ENCODE measurements around the gene FOXJ3.

Gene FOXJ3

GRCh38 chr1:42240966-42241755 is 93.9 kb downstream of the FOXJ3 start:
- Histone ChIP-seq H3F3A (ENCODE audit: insufficient read depth) (no peaks in the 10 kb centered on the region), H2AFZ (ENCODE audit: low read depth, low read length, severe bottlenecking) (no peak overlapping the region), H3K9me3 (ENCODE audit: insufficient read depth, low read length) (peaks cover under 1% of the 10 kb centered on the region; the same call in 1 of the 2 replicates), H4K20me1 (ENCODE audit: low read depth, low read length) (no peaks in the 10 kb centered on the region), H3K79me2 (ENCODE audit: insufficient read depth, low read length) (peaks cover 93% of the 10 kb centered on the region), H3K9me2 (replicated peaks; ENCODE audit: insufficient read depth, low read length) (no peaks in the 10 kb centered on the region), H3K4me2 (ENCODE audit: low read depth, low read length, poor library complexity, severe bottlenecking) (no peak overlapping the region), H3K4me3 (ENCODE audit: insufficient read depth, low read length, poor library complexity, severe bottlenecking) (no peak overlapping the region), H3K27me3 (ENCODE audit: low read length) (no peaks in the 10 kb centered on the region), H3K27ac (ENCODE audit: low read depth, low read length) (no peak overlapping the region), H3K36me3 (ENCODE audit: low read length) (peaks cover 23% of the 10 kb centered on the region; the same call in 1 of the 2 replicates), H3K9ac (ENCODE audit: low read length) (no peak overlapping the region)
- TF ChIP-seq EZH2phosphoT487 (conservative IDR thresholded peaks at IDR 0.05; ENCODE audit: low read length) (no peak), CTCF (IDR thresholded peaks at IDR 0.05; ENCODE audit: insufficient read depth, low read length, poor library complexity, severe bottlenecking) (no peak)

GRCh38 chr1:42239555-42239954 is 95.5 kb downstream of the FOXJ3 start:
- no peak for TF ChIP-seq CTCF (IDR thresholded peaks at IDR 0.05; ENCODE audit: insufficient read depth, low read length, poor library complexity, severe bottlenecking)
- TF ChIP-seq EZH2phosphoT487 (conservative IDR thresholded peaks at IDR 0.05; ENCODE audit: low read length): no peak
- Histone ChIP-seq H3K79me2 (ENCODE audit: insufficient read depth, low read length) (peaks cover 83% of the 10 kb centered on the region), H3K27me3 (ENCODE audit: low read length) (no peaks in the 10 kb centered on the region), H3K9me2 (replicated peaks; ENCODE audit: insufficient read depth, low read length) (no peaks in the 10 kb centered on the region), H3K4me3 (ENCODE audit: insufficient read depth, low read length, poor library complexity, severe bottlenecking) (no peak overlapping the region), H3F3A (ENCODE audit: insufficient read depth) (no peaks in the 10 kb centered on the region), H3K9me3 (ENCODE audit: insufficient read depth, low read length) (peaks cover 7% of the 10 kb centered on the region; the same call in 1 of the 2 replicates), H3K27ac (ENCODE audit: low read depth, low read length) (no peak overlapping the region), H3K36me3 (ENCODE audit: low read length) (peaks cover 26% of the 10 kb centered on the region; the same call in 1 of the 2 replicates), H3K4me2 (ENCODE audit: low read depth, low read length, poor library complexity, severe bottlenecking) (no peak overlapping the region), H2AFZ (ENCODE audit: low read depth, low read length, severe bottlenecking) (no peak overlapping the region), H3K9ac (ENCODE audit: low read length) (no peak overlapping the region), H4K20me1 (ENCODE audit: low read depth, low read length) (no peaks in the 10 kb centered on the region)

- Histone ChIP-seq H3K4me3 (ENCODE audit: insufficient read depth, low read length, poor library complexity, severe bottlenecking) (no peak overlapping the region), H3K27ac (ENCODE audit: low read depth, low read length) (no peak overlapping the region), H3F3A (ENCODE audit: insufficient read depth) (no peaks in the 10 kb centered on the region), H3K79me2 (ENCODE audit: insufficient read depth, low read length) (peaks cover 78% of the 10 kb centered on the region), H3K27me3 (ENCODE audit: low read length) (no peaks in the 10 kb centered on the region), H3K36me3 (ENCODE audit: low read length) (peaks cover 21% of the 10 kb centered on the region; the same call in 1 of the 2 replicates), H3K9ac (ENCODE audit: low read length) (no peak overlapping the region), H2AFZ (ENCODE audit: low read depth, low read length, severe bottlenecking) (no peak overlapping the region), H4K20me1 (ENCODE audit: low read depth, low read length) (no peaks in the 10 kb centered on the region), H3K4me2 (ENCODE audit: low read depth, low read length, poor library complexity, severe bottlenecking) (no peak overlapping the region), H3K9me2 (replicated peaks; ENCODE audit: insufficient read depth, low read length) (no peaks in the 10 kb centered on the region), H3K9me3 (ENCODE audit: insufficient read depth, low read length) (peaks cover 7% of the 10 kb centered on the region; the same call in 1 of the 2 replicates)
- TF ChIP-seq CTCF (IDR thresholded peaks at IDR 0.05; ENCODE audit: insufficient read depth, low read length, poor library complexity, severe bottlenecking) (no peak), EZH2phosphoT487 (conservative IDR thresholded peaks at IDR 0.05; ENCODE audit: low read length) (no peak)
Measured at GRCh38 chr1:42239041-42239440, 96.0 kb downstream of the FOXJ3 start.

All from SU-DHL-6 (cell line).